H9 (cell line): ENCODE data around the gene ABHD17C. TPM values are rescaled to one million over a fixed set of nuclear protein-coding genes. Genes with fewer than 3 reads are reported as not detected.

ENCODE experiments used
- DNase-seq: peaks from one replicate; pipeline ENCODE4 v3.0.0-alpha.2; 2017
- H2AFZ ChIP-seq: one replicate; pipeline ENCODE4 v1.6.1; 2013; ENCODE audit warnings: mild to moderate bottlenecking, low read length, control low read depth, moderate library complexity
- H2AK5ac ChIP-seq: 2 replicates; pipeline ENCODE4 v1.6.1; 2013; ENCODE audit warnings: low read length, control low read depth, mixed read lengths; ENCODE audit not compliant: insufficient read length
- H2BK120ac ChIP-seq: one replicate; pipeline ENCODE4 v1.6.1; 2013; ENCODE audit warnings: low read depth, mild to moderate bottlenecking, low read length, control low read depth, inconsistent platforms; ENCODE audit not compliant: poor library complexity, severe bottlenecking
- H2BK12ac ChIP-seq: 2 replicates; pipeline ENCODE4 v1.6.1; 2013; ENCODE audit warnings: low read length, control low read depth, mixed read lengths, low read depth; ENCODE audit not compliant: insufficient read length
- H2BK15ac ChIP-seq: 2 replicates; pipeline ENCODE4 v1.6.1; 2013; ENCODE audit warnings: low read depth, low read length, control low read depth
- H2BK20ac ChIP-seq: one replicate; pipeline ENCODE4 v1.6.1; 2013; ENCODE audit warnings: low read depth, mild to moderate bottlenecking, low read length, control low read depth, inconsistent platforms; ENCODE audit not compliant: poor library complexity, severe bottlenecking
- H2BK5ac ChIP-seq: 2 replicates; pipeline ENCODE4 v1.6.1; 2013; ENCODE audit warnings: low read length, control low read depth, mixed read lengths; ENCODE audit not compliant: insufficient read length
- H3K14ac ChIP-seq: 2 replicates; pipeline ENCODE4 v1.6.1; 2013; ENCODE audit warnings: low read length, control low read depth; ENCODE audit not compliant: insufficient read depth
- H3K18ac ChIP-seq: 2 replicates; pipeline ENCODE4 v1.6.1; 2013; ENCODE audit warnings: low read depth, mild to moderate bottlenecking, mixed read lengths, low read length, control low read depth; ENCODE audit not compliant: insufficient read length
- H3K23ac ChIP-seq: 2 replicates; pipeline ENCODE4 v1.6.1; 2013; ENCODE audit warnings: low read length, control low read depth, mixed read lengths, low read depth; ENCODE audit not compliant: insufficient read length
- H3K23me2 ChIP-seq: 2 replicates; pipeline ENCODE4 v1.6.1; 2013; ENCODE audit warnings: low read depth, mild to moderate bottlenecking, mixed read lengths, low read length, control low read depth; ENCODE audit not compliant: insufficient read length, poor library complexity, severe bottlenecking
- H3K27ac ChIP-seq: 2 replicates; pipeline ENCODE4 v1.5.1; 2013; ENCODE audit warnings: low read length, control low read depth, mixed read lengths, low read depth; ENCODE audit not compliant: insufficient read length
- H3K27me3 ChIP-seq: 2 replicates; pipeline ENCODE4 v1.6.1; 2013; ENCODE audit warnings: low read length, control low read depth, inconsistent platforms; ENCODE audit not compliant: insufficient read depth
- H3K4ac ChIP-seq: 2 replicates; pipeline ENCODE4 v1.6.1; 2013; ENCODE audit warnings: low read depth, mild to moderate bottlenecking, control low read depth, inconsistent platforms, low read length, moderate library complexity
- H3K4me1 ChIP-seq: 2 replicates; pipeline ENCODE4 v1.6.1; 2013; ENCODE audit warnings: low read length, control low read depth, inconsistent platforms; ENCODE audit not compliant: insufficient read depth
- H3K4me2 ChIP-seq: 2 replicates; pipeline ENCODE4 v1.6.1; 2013; ENCODE audit warnings: low read length, control low read depth, mixed read lengths; ENCODE audit not compliant: insufficient read length, insufficient read depth
- H3K56ac ChIP-seq: 2 replicates; pipeline ENCODE4 v1.6.1; 2013; ENCODE audit warnings: low read depth, mild to moderate bottlenecking, mixed read lengths, low read length, control low read depth; ENCODE audit not compliant: insufficient read length
- H3K79me1 ChIP-seq: 2 replicates; pipeline ENCODE4 v1.6.1; 2013; ENCODE audit warnings: low read depth, mild to moderate bottlenecking, moderate library complexity, low read length, control low read depth, inconsistent platforms; ENCODE audit not compliant: insufficient read depth, poor library complexity, severe bottlenecking
- H3K79me2 ChIP-seq: 2 replicates; pipeline ENCODE4 v1.6.1; 2013; ENCODE audit warnings: low read length, control low read depth, inconsistent platforms; ENCODE audit not compliant: insufficient read depth
- H3K9ac ChIP-seq: 2 replicates; pipeline ENCODE4 v1.6.1; 2013; ENCODE audit warnings: low read length, control low read depth, mixed read lengths; ENCODE audit not compliant: insufficient read length; ENCODE audit errors: extremely low read depth
- H3K9me3 ChIP-seq: one replicate; pipeline ENCODE4 v1.6.1; 2013; ENCODE audit warnings: low read depth, low read length, inconsistent platforms; ENCODE audit not compliant: control insufficient read depth
- H3T11ph ChIP-seq: one replicate; pipeline ENCODE4 v1.6.1; 2013; ENCODE audit warnings: mild to moderate bottlenecking, low read length, control low read depth, inconsistent platforms
- H4K20me1 ChIP-seq: one replicate; pipeline ENCODE4 v1.6.1; 2013; ENCODE audit not compliant: control insufficient read depth, insufficient read length, insufficient read depth
- H4K5ac ChIP-seq: 2 replicates; pipeline ENCODE4 v1.6.1; 2013; ENCODE audit warnings: low read depth, mild to moderate bottlenecking, mixed read lengths, low read length, control low read depth; ENCODE audit not compliant: insufficient read length
- H4K8ac ChIP-seq: replicated peaks from 2 replicates; pipeline ENCODE4 v1.6.1; 2013; ENCODE audit warnings: low read length, control low read depth, mixed read lengths, low read depth; ENCODE audit not compliant: insufficient read length
- H4K91ac ChIP-seq: 2 replicates; pipeline ENCODE4 v1.6.1; 2013; ENCODE audit warnings: low read depth, mild to moderate bottlenecking, moderate library complexity, mixed read lengths, low read length, control low read depth; ENCODE audit not compliant: insufficient read length
- H3K27ac Mint-ChIP-seq, 3 experiments: 2 replicates in 2 of 3; 3 replicates in 1 of 3; pipeline ENCODE4 v1.8.0; 2020 to 2021; ENCODE audit warnings: mixed read lengths in 3 of 3, mild to moderate bottlenecking in 1 of 3, moderate library complexity in 1 of 3
- H3K27me3 Mint-ChIP-seq: 2 replicates; pipeline ENCODE4 v1.8.0; 2021; ENCODE audit warnings: low read depth, mild to moderate bottlenecking, moderate library complexity, mixed read lengths
- H3K36me3 Mint-ChIP-seq, 3 experiments: 2 replicates in 2 of 3; 3 replicates in 1 of 3; pipeline ENCODE4 v1.8.0; 2020 to 2021; ENCODE audit warnings: low read depth in 3 of 3, mixed read lengths in 3 of 3; ENCODE audit not compliant: insufficient read depth in 1 of 3
- H3K4me1 Mint-ChIP-seq, 2 experiments: 2 replicates each; pipeline ENCODE4 v1.8.0; 2020; ENCODE audit warnings: mixed read lengths in 2 of 2
- H3K4me3 Mint-ChIP-seq, 2 experiments: 2 replicates in 1 of 2; 3 replicates in 1 of 2; pipeline ENCODE4 v1.8.0; 2020 to 2021; ENCODE audit warnings: mild to moderate bottlenecking in 2 of 2, mixed read lengths in 2 of 2, moderate library complexity in 1 of 2
- H3K9me3 Mint-ChIP-seq, 2 experiments: 2 replicates in 1 of 2; 3 replicates in 1 of 2; pipeline ENCODE4 v1.8.0; 2020; ENCODE audit warnings: mild to moderate bottlenecking in 2 of 2, mixed read lengths in 2 of 2, moderate library complexity in 1 of 2
- WGBS: extraction: QIAGEN DNeasy Blood & Tissue Kit; methylation state at CpG from one replicate; pipeline ENCODE4 v1.1.7; 2013; ENCODE audit warnings: missing lambda C conversion rate, low lambda C conversion rate, mixed read lengths; ENCODE audit not compliant: insufficient read length; ENCODE audit errors: extremely low coverage; 5-methylcytosine and 5-hydroxymethylcytosine counted together
- total RNA-seq: library from RNA; stranded (reverse); gene quantifications from 2 replicates; pipeline ENCODE4 v1.2.1, GENCODE V29; 2021
- TF ChIP-seq, protein P1 (sequence below): fragments of 200-600 bp; sonication (generic); conservative IDR thresholded peaks from 3 replicates; pipeline ENCODE4 v1.8.0; 2021; ENCODE audit warnings: antibody characterized with exemption, mild to moderate bottlenecking

Gene ABHD17C
- total RNA-seq, 1 experiment from 2014 or later: 21.5 TPM

DNA sequence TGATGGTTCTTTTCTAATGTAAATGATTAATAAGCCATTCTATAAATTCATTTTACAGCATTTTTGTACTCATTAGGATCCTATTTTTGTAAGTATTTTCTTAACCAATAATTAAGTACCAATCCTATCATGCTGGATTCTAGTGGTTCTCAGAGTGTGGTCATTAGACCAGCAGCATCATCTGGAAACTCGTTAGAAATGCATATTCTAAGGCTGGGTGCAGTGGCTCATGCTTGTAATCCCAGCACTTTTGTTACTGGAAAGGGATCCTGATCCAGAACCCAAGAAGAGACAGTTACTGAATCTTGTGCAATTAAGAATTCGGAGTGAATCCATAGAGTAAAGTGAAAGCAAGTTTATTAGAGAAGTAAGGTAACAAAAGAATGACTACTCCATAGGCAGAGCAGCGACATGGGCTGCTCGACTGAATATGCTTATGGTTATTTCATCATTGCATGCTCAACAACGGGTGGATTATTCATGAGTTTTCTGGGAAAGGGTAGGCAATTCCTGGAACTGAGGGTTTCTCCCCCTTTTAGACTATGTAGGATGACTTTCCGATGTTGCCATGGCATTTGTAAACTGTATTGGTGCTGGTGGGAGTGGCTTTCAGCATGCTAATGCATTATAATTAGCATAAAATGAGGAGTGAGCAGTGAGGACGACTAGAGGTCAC is 74.2 kb downstream of the ABHD17C start:
- Histone ChIP-seq H3K23me2 (no peaks in the 10 kb centered on the region), H3K9me3 (no peaks in the 10 kb centered on the region), H2BK15ac (no peak overlapping the region), H2AFZ (no peak overlapping the region), H3K18ac (no peak overlapping the region), H3K27me3 (no peaks in the 10 kb centered on the region), H2BK12ac (no peak overlapping the region), H4K5ac (no peak overlapping the region), H3K4me1 (no peaks in the 10 kb centered on the region), H2BK20ac (no peak overlapping the region), H3K27ac (no peak overlapping the region), H3K79me2 (no peaks in the 10 kb centered on the region), H3K56ac (no peak overlapping the region), H3K4me2 (no peak overlapping the region), H2BK5ac (no peak overlapping the region), H3K23ac (no peak overlapping the region), H3K9ac (no peak overlapping the region), H2AK5ac (no peak overlapping the region), H3K14ac (no peak overlapping the region), H4K20me1 (no peaks in the 10 kb centered on the region), H3K79me1 (no peaks in the 10 kb centered on the region), H3T11ph (no peak overlapping the region), H4K91ac (no peak overlapping the region), H3K4ac (no peak overlapping the region), H2BK120ac (no peak overlapping the region), H4K8ac (no peak overlapping the region)
- no peak for DNase-seq
- H3K27me3 Mint-ChIP-seq: no peaks in the 10 kb centered on the region; the same call in 1 of the 2 replicates
- no peaks in the 10 kb centered on the region for H3K36me3 Mint-ChIP-seq
- no peak overlapping the region for H3K27ac Mint-ChIP-seq
- H3K9me3 Mint-ChIP-seq: no peaks in the 10 kb centered on the region
- TF ChIP-seq, protein P1, sequence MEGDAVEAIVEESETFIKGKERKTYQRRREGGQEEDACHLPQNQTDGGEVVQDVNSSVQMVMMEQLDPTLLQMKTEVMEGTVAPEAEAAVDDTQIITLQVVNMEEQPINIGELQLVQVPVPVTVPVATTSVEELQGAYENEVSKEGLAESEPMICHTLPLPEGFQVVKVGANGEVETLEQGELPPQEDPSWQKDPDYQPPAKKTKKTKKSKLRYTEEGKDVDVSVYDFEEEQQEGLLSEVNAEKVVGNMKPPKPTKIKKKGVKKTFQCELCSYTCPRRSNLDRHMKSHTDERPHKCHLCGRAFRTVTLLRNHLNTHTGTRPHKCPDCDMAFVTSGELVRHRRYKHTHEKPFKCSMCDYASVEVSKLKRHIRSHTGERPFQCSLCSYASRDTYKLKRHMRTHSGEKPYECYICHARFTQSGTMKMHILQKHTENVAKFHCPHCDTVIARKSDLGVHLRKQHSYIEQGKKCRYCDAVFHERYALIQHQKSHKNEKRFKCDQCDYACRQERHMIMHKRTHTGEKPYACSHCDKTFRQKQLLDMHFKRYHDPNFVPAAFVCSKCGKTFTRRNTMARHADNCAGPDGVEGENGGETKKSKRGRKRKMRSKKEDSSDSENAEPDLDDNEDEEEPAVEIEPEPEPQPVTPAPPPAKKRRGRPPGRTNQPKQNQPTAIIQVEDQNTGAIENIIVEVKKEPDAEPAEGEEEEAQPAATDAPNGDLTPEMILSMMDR: no peak
- WGBS: no CpG with 5 or more reads among the region's 7 CpGs
- H3K4me3 Mint-ChIP-seq: no peak overlapping the region
- peaks cover 0 to 2% of the 10 kb centered on the region in 2 experiments; a peak in 1 of 4 replicates for H3K4me1 Mint-ChIP-seq
